Smooth muscle cell (in vitro differentiated cells): Measurements from ENCODE around the gene GRAP2. TPM values are rescaled to one million over a fixed set of nuclear protein-coding genes. Genes with fewer than 3 reads are reported as not detected.

Experiments
- DNase-seq: peaks from one replicate; lab custom pipeline; 2025; ENCODE audit not compliant: unreplicated experiment; lab: John Stamatoyannopoulos, UW
- H2AFZ ChIP-seq: fragments of 200-600 bp; sonication (generic); 2 replicates; pipeline ENCODE4 v1.6.0; 2016; ENCODE audit warnings: antibody characterized with exemption, low read depth, mild to moderate bottlenecking
- H3F3A ChIP-seq: fragments of 200-600 bp; sonication (generic); 2 replicates; pipeline ENCODE4 v1.6.0; 2017; ENCODE audit warnings: antibody characterized with exemption, low read depth
- H3K27ac ChIP-seq: fragments of 200-600 bp; sonication (generic); 2 replicates; pipeline ENCODE4 v1.5.1; 2016; ENCODE audit warnings: low read depth, mild to moderate bottlenecking
- H3K27me3 ChIP-seq: fragments of 200-600 bp; sonication (generic); 2 replicates; pipeline ENCODE4 v1.6.1; 2016; ENCODE audit warnings: low read depth, mild to moderate bottlenecking
- H3K36me3 ChIP-seq: fragments of 200-600 bp; sonication (generic); 2 replicates; pipeline ENCODE4 v1.5.1; 2016; ENCODE audit warnings: low read depth
- H3K4me1 ChIP-seq: fragments of 200-600 bp; sonication (generic); 2 replicates; pipeline ENCODE4 v1.5.1; 2016; ENCODE audit warnings: low read depth
- H3K4me2 ChIP-seq: fragments of 200-600 bp; sonication (generic); 2 replicates; pipeline ENCODE4 v1.6.0; 2016; ENCODE audit warnings: mild to moderate bottlenecking
- H3K4me3 ChIP-seq: fragments of 200-600 bp; sonication (generic); 2 replicates; pipeline ENCODE4 v1.5.1; 2016; ENCODE audit warnings: mild to moderate bottlenecking
- H3K79me2 ChIP-seq: fragments of 200-600 bp; sonication (generic); 2 replicates; pipeline ENCODE4 v1.6.0; 2016; ENCODE audit warnings: low read depth, mild to moderate bottlenecking
- H3K9ac ChIP-seq: fragments of 200-600 bp; sonication (generic); 2 replicates; pipeline ENCODE4 v1.6.0; 2016; ENCODE audit warnings: low read depth
- H3K9me3 ChIP-seq: fragments of 200-600 bp; sonication (generic); replicated peaks from 2 replicates; pipeline ENCODE4 v1.5.1; 2016; ENCODE audit warnings: low read depth
- H4K20me1 ChIP-seq: fragments of 200-600 bp; sonication (generic); 2 replicates; pipeline ENCODE4 v1.6.0; 2016; ENCODE audit warnings: low read depth
- WGBS: methylation state at CpG from one replicate; pipeline ENCODE4 v1.1.7; 2016; ENCODE audit warnings: low lambda C conversion rate; 5-methylcytosine and 5-hydroxymethylcytosine counted together
- polyA plus RNA-seq: library from polyadenylated mRNA; unstranded; fragments of >200 nt; fragmentation: Nextera tagmentation; extraction: Ambion mirVana; gene quantifications from 2 replicates; pipeline ENCODE4 v1.2.1, GENCODE V29; 2016
- total RNA-seq: library from RNA; depleted of rRNA; stranded (reverse); fragments of >200 nt; gene quantifications from 2 replicates; pipeline ENCODE4 v1.2.3, GENCODE V29; 2014
- TF ChIP-seq, protein P1 (sequence below): fragments of 200-600 bp; sonication (generic); IDR thresholded peaks from 2 replicates; pipeline ENCODE4 v1.5.1; 2017; ENCODE audit warnings: borderline replicate concordance, mild to moderate bottlenecking, antibody characterized with exemption; ENCODE audit not compliant: insufficient read depth, poor library complexity, severe bottlenecking

GRAP2 gene
- total and polyA plus RNA-seq, 2 experiments from 2014 or later: not detected

DNA sequence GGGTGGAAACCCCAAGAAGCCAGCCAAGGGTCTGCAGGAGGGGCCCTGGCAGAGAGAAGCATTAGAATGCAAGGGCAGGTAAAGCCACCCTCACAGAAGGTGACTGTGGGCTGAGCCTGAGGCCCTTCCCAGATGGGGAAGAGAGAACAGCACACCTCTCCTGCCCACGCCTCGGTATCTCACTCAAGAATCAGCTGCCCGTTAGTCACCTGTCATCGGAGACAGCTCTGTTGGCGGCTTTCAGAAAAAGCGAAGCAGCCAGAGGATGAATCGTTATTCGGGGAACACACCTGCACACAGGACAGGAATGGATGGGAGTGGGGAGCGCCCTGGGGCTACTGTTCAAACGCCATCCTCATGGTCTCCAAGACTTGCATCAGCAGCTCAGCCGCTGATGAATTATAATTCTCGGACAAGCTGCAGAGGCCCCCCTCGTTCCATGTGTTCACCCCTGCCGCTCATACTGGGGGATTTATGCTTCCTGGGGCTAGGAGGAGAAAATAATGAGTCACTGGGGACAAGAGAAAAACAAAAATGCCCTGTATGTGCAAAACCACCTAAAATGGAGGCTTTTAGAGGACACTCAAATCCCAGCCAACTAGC is 37.7 kb downstream of the GRAP2 start:
- H3K4me3 ChIP-seq: no peak overlapping the region
- no peak overlapping the region for H2AFZ ChIP-seq
- no peaks in the 10 kb centered on the region for H4K20me1 ChIP-seq
- no peak overlapping the region for H3K27ac ChIP-seq
- H3K27me3 ChIP-seq: peaks cover 11% of the 10 kb centered on the region
- no peak for DNase-seq
- no peaks in the 10 kb centered on the region for H3K9me3 ChIP-seq
- H3F3A ChIP-seq: no peaks in the 10 kb centered on the region
- no peak overlapping the region for H3K9ac ChIP-seq
- WGBS: 84% methylated on average over 14 of the region's 14 CpGs
- peaks cover 16% of the 10 kb centered on the region for H3K4me1 ChIP-seq
- H3K4me2 ChIP-seq: no peak overlapping the region
- no peaks in the 10 kb centered on the region for H3K79me2 ChIP-seq
- H3K36me3 ChIP-seq: no peaks in the 10 kb centered on the region
- TF ChIP-seq, protein P1, sequence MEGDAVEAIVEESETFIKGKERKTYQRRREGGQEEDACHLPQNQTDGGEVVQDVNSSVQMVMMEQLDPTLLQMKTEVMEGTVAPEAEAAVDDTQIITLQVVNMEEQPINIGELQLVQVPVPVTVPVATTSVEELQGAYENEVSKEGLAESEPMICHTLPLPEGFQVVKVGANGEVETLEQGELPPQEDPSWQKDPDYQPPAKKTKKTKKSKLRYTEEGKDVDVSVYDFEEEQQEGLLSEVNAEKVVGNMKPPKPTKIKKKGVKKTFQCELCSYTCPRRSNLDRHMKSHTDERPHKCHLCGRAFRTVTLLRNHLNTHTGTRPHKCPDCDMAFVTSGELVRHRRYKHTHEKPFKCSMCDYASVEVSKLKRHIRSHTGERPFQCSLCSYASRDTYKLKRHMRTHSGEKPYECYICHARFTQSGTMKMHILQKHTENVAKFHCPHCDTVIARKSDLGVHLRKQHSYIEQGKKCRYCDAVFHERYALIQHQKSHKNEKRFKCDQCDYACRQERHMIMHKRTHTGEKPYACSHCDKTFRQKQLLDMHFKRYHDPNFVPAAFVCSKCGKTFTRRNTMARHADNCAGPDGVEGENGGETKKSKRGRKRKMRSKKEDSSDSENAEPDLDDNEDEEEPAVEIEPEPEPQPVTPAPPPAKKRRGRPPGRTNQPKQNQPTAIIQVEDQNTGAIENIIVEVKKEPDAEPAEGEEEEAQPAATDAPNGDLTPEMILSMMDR: no peak

DNA sequence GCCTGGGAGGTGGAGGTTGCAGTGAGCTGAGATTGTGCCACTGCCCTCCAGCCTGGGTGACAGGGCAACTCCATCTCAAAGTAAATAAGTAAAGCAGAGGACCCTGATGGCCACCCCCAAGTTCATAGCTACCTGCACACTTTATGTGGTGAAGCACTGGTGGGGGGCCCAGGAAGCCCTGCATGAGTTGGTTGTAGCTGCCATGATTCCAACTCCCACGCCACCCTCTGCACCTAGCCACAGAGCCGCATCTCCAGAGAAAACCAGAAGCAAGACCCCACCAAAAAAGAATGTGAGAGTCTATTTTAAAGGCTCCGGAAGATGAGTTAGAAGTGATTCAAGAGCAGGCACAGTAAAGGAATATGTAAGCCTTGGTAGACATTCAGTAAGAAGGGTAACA is 38.9 kb downstream of the GRAP2 start:
- Histone ChIP-seq H3K36me3 (no peaks in the 10 kb centered on the region), H3K27ac (no peak overlapping the region), H3K27me3 (peaks cover 9% of the 10 kb centered on the region), H2AFZ (no peak overlapping the region), H3K4me2 (no peak overlapping the region), H3K79me2 (no peaks in the 10 kb centered on the region), H3F3A (no peaks in the 10 kb centered on the region), H3K9me3 (no peaks in the 10 kb centered on the region), H3K9ac (no peak overlapping the region), H3K4me1 (peaks cover 11% of the 10 kb centered on the region), H4K20me1 (no peaks in the 10 kb centered on the region), H3K4me3 (no peak overlapping the region)
- TF ChIP-seq, protein P1: no peak
- 96% methylated on average over 3 of the region's 3 CpGs for WGBS
- DNase-seq: no peak

DNA sequence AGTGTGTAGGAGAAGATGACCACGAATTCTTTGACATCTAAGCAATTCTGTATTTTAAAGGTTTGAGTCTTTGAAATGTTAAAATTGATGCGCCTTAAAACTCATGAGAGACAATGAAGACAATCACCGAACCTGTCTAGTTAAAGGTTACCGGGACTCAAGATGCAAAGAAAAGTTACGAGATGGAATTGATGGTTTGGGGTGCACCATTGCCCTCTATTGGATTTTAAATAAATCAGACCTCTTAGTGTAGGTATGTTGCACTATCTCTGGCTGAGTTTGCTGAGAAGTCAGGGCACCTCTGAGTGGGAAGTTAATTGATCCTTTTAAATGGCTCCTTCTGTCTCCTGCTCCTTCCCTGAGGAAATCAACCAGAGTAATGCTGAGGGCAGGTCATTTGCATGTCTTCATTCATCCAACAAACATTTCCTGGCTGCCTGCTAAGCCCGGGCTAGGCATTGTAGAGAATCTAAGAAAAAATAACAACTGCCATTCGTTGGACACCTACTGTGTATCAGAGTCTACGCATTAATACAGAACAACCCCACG is 39.9 kb downstream of the GRAP2 start:
- Histone ChIP-seq H3K27ac (no peak overlapping the region), H3K4me3 (no peak overlapping the region), H3K9me3 (no peaks in the 10 kb centered on the region), H3K9ac (no peak overlapping the region), H3K4me1 (peaks cover under 1% of the 10 kb centered on the region), H3F3A (no peaks in the 10 kb centered on the region), H3K4me2 (no peak overlapping the region), H2AFZ (no peak overlapping the region), H3K36me3 (no peaks in the 10 kb centered on the region), H3K79me2 (no peaks in the 10 kb centered on the region), H4K20me1 (no peaks in the 10 kb centered on the region), H3K27me3 (peaks cover 4% of the 10 kb centered on the region)
- TF ChIP-seq, protein P1: no peak
- no peak for DNase-seq
- WGBS: 68% methylated on average over 9 of the region's 9 CpGs

DNA sequence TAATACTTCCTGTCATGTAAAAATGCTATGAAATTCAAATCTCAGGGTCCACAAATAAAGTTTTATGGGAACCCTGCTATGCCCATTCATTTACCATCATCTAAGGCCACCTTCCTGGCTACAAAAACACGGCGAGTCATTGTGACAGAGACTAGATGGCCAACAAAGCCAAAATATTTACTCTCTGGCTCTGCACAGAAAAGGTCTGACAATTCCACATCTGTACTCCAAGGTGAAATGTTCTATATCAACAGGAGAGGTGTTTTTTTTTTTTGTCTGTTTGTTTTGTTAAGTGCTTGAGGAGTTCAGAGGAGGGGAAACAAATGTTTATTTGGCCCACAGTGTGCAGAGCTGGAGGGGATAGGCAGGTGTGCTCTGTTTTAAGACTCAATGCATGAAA is 40.7 kb downstream of the GRAP2 start:
- Histone ChIP-seq H3K36me3 (no peaks in the 10 kb centered on the region), H4K20me1 (no peaks in the 10 kb centered on the region), H3K4me3 (no peak overlapping the region), H3K4me2 (no peak overlapping the region), H3K9me3 (no peaks in the 10 kb centered on the region), H3K4me1 (peaks cover 4% of the 10 kb centered on the region), H3F3A (no peaks in the 10 kb centered on the region), H3K27me3 (peaks cover 4% of the 10 kb centered on the region), H3K27ac (no peak overlapping the region), H3K79me2 (no peaks in the 10 kb centered on the region), H3K9ac (no peak overlapping the region), H2AFZ (no peak overlapping the region)
- TF ChIP-seq, protein P1: no peak
- DNase-seq: no peak
- 89% methylated on average over 2 of the region's 2 CpGs for WGBS
